ENCODE data around the gene BCAS3.

DNA sequence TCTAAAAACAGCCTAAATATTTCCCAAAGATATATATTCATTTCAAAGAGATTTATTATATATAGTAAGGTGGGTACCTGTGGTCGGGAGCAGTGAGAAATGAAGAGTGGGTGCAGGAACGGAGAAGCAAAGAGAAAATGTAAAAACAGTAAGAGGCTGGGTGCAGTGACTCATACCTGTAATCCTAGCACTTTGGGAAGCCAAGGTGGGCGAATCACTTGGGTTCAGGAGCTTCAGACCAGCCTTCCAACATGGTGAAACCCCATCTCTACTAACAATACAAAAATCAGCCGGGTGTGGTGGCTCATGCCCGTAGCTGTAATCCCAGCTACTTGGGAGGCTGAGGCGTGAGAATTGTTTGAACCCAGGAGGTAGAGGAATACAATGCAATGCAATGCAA lies 257.1 kb downstream of the BCAS3 start:
- TF ChIP-seq, protein P1, sequence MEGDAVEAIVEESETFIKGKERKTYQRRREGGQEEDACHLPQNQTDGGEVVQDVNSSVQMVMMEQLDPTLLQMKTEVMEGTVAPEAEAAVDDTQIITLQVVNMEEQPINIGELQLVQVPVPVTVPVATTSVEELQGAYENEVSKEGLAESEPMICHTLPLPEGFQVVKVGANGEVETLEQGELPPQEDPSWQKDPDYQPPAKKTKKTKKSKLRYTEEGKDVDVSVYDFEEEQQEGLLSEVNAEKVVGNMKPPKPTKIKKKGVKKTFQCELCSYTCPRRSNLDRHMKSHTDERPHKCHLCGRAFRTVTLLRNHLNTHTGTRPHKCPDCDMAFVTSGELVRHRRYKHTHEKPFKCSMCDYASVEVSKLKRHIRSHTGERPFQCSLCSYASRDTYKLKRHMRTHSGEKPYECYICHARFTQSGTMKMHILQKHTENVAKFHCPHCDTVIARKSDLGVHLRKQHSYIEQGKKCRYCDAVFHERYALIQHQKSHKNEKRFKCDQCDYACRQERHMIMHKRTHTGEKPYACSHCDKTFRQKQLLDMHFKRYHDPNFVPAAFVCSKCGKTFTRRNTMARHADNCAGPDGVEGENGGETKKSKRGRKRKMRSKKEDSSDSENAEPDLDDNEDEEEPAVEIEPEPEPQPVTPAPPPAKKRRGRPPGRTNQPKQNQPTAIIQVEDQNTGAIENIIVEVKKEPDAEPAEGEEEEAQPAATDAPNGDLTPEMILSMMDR (IDR thresholded peaks at IDR 0.05), result no peak
- no peak for TF ChIP-seq POLR2A (IDR thresholded peaks at IDR 0.05)
